Stimulated activated effector memory CD8-positive, alpha-beta T cell treated with anti-CD3 and anti-CD28 coated beads, Interleukin-12 subunit alpha, Interleukin-12 subunit beta, amount 100 ng/mL, for 72 hours (primary cell): Measurements from ENCODE around the gene RASL12.
A peak's percentile ranks its signal among the peaks of the same experiment; 100 is the strongest.
"Not testable (repeated sequence)": the region's sequence is repeated elsewhere in the genome, so short reads cannot be mapped to it uniquely, and the experiment has no call there.

Experiments
- ATAC-seq: fragments of 150-1000 bp; cut with Tn5 transposase; 2 replicates; pipeline ENCODE4 v1.10.0; 2021
- DNase-seq, 2 donors: peaks; one replicate each; pipeline ENCODE4 v3.0.0; 2021 to 2022; ENCODE audit warnings: low spot score in 2 of 2
- H3K27ac Mint-ChIP-seq: one replicate; pipeline ENCODE4 v1.8.0; 2022; ENCODE audit warnings: mild to moderate bottlenecking, mixed read lengths
- H3K36me3 Mint-ChIP-seq: one replicate; pipeline ENCODE4 v1.8.0; 2022; ENCODE audit warnings: mild to moderate bottlenecking, mixed read lengths
- H3K4me1 Mint-ChIP-seq: one replicate; pipeline ENCODE4 v1.8.0; 2022; ENCODE audit warnings: mixed read lengths
- H3K4me3 Mint-ChIP-seq: one replicate; pipeline ENCODE4 v1.8.0; 2022; ENCODE audit warnings: mild to moderate bottlenecking, mixed read lengths
- H3K9me3 Mint-ChIP-seq: one replicate; pipeline ENCODE4 v1.8.0; 2022; ENCODE audit warnings: mixed read lengths

RASL12 gene

DNA sequence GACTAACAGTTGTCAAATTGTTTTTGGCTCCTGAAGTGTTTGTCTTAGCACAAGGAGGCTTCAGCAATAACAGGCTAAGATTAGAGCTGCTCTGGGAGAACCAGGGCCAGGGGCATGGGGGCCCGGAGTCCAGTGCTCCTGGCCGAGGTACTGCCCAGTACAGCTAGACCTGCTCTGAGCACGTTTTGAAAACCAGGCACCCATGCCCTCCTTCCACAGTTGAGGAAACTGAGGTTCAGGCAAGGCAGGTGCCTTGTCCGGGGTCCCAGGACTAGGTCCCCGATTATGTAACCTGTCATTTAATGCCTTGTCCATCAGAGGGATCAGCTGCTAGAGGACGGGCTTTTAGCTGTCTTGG is 27.9 kb upstream of the RASL12 start:
- ATAC-seq = no peak
- H3K27ac Mint-ChIP-seq = no peak overlapping the region
- DNase-seq = no peak

DNA sequence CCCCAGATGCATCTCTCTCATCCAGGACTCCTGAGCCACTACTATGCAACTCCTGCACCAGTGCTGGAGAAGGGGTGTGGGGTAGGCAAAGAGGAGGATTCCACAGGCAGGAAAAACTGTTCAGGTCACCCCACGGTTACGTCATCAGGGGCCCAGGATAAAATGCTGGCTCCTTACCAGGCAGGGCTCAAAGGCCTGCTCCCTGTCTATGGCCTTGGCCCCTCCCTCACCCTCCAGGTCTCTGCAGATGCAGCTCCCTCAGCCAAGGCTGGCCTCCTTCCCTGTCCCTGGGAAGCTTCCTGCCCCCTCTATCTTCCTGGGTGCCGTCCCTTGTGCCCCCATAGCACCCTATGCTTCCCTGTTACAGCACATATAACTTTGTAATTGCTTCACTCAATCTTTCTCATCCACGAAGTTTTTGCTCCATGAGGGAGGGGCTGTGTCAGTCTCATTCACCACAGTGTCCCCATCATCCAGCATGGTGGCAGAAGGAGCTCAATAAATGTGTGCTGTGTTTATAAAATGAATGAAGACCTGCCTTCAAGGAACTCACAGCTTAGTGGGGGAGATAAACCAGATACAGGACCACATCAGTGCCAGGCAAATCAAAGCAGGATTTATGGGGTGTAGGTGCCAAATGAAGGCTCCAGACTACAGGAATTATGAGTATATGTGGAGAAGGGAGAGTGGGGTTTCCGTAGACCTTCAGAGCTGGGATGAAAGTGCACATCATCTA is 27.4 kb upstream of the RASL12 start:
- Mint-ChIP-seq H3K27ac (peak overlapping the region; percentile 67), H3K9me3 (no peaks in the 10 kb centered on the region), H3K36me3 (peaks cover 20% of the 10 kb centered on the region), H3K4me1 (no peaks in the 10 kb centered on the region), H3K4me3 (no peak overlapping the region)
- DNase-seq (no peak), ATAC-seq (no peak)

More for the DNA sequence above, 27.9 kb upstream of the RASL12 start:
- no peaks in the 10 kb centered on the region for H3K9me3 Mint-ChIP-seq
- H3K36me3 Mint-ChIP-seq = peaks cover 22% of the 10 kb centered on the region
- no peaks in the 10 kb centered on the region for H3K4me1 Mint-ChIP-seq
- no peak overlapping the region for H3K4me3 Mint-ChIP-seq

DNA sequence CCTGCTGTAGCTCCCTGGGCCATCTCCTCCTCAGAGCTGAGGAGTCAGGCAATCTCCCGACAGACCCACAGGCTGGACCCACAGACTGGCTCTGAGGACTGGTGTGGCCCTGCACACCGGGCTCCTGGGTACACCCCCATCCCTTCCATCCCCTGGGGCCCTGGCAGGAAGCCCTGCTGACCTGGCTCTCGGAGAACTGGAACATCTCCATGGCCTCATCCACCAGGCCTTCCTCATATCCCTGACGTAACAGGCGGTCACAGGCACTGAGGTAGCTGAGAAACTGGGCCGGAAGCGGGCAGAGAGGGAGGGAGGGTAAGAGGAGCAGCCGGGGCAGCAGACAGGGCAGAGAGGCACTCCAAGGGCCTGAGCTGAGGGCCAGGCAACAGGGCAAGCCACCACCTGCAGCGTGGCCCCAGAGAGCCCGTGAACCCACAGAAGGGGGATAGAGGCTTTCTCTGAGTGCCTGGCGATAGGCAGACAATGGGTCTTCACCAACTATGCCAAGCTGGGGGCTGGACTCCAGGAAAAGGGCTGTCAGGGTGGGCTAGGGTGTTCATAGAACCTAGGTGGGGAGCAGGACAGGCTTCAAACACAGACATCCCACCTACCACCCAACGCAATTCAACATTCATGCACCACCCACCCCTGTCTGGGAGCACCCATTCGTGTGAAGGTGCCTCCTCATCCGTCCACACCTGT is 26.7 kb upstream of the RASL12 start:
- Mint-ChIP-seq H3K9me3 (no peaks in the 10 kb centered on the region), H3K4me3 (no peak overlapping the region), H3K27ac (peak overlapping the region; percentile 67), H3K4me1 (no peaks in the 10 kb centered on the region), H3K36me3 (peaks cover 20% of the 10 kb centered on the region)
- ATAC-seq (no peak), DNase-seq (no peak)

DNA sequence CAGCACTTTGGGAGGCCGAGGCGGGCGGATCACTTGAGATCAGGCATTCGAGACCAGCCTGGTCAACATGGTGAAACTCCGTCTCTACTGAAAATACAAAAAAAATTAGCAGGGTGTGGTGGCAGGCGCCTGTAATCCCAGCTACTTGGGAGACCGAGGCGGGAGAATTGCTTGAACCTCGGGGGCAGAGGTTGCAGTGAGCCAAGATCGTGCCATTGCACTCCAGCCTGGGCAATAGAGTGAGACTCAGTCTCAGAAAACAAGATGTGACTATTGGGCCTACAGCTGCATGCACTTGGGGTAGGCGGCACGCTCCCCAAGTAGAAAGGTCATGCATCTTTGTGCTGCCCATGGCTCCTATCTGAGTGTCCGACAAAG is 26.0 kb upstream of the RASL12 start:
- not testable (repeated sequence) for DNase-seq, H3K9me3 Mint-ChIP-seq, H3K4me1 Mint-ChIP-seq, H3K27ac Mint-ChIP-seq, ATAC-seq, H3K4me3 Mint-ChIP-seq
- peaks cover 17% of the 10 kb centered on the region for H3K36me3 Mint-ChIP-seq

DNA sequence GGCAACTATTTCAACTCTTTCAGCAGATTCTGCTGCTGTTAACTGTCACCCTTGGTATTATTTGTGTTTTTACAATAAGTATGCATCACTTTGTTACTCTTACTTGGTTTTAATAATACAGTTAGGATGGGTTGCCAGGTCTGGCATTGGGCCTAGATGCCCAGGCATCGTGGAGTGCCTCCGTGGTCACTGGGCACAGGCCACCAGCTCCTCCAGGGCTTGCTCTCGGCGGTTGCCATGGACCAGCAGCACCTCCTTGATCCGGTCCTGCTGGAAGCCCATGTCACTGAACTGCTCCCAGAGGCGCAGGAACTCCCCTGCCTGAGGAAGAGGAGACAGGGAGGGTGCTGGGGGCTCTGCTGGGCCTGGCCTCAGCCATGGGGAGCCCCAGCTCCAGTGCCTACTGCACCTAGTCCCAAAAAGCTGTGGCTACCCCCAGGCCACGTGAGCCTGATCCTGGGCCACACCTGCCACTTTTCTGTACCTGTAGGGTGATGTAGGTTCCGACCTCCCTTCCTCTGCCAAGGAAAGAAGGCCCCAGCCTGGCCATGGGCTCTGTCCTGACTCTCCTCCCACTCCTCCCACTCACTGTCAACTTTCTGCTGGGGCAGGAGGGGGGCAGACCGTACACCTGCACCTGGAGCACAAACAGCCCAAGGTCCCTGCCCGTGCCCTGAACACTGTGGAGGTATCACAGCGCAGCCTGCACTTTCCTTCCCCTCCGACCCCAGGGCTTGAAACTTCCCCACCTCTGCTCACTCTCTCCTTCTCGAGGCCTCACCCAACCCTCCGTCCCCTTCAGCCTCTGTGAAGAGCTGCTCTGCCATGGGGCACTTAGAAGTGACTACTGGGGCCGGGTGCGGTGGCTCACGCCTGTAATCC is 25.4 kb upstream of the RASL12 start:
- H3K9me3 Mint-ChIP-seq = no peaks in the 10 kb centered on the region
- DNase-seq = no peak
- H3K4me3 Mint-ChIP-seq = no peak overlapping the region
- H3K36me3 Mint-ChIP-seq = peaks cover 11% of the 10 kb centered on the region
- no peaks in the 10 kb centered on the region for H3K4me1 Mint-ChIP-seq
- H3K27ac Mint-ChIP-seq = no peak overlapping the region
- ATAC-seq = no peak

DNA sequence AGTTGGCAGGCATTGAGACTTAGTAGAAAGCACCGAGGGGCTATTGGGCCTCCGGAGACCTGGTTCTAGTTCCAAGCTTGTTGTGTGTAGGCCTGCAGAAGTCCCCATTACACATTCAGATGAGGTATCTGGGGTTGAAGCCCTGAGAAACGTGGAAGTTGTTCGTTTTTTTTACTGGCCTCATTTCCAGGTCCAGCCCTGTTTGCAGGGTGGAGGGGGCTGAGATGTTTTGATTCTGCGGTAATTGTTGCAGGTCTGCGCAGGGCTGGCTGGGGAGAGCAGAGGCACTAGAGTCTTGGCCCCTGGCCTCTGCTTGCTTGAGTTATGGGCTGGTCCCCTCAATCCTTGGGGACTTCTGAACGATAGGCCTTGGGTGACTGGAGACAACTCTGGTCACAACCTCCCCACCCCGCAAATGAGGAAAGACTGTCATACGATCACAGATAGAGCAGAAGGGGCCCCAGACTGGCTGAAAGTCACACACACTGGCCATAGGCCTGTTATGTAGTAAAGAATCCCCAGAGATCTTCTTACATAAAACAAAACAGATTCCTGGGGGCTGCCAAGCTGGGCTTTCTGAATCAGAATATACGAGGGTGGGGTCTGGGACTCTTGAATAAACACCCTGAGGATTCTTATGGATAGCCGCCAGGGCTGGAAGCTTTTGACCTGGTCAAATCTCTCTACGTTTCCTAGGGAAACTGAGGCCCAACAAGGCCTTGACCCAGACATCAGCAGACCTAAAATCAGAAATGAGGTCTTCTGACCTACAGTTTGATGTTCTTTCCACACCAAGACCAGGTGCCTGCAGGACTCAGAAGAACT is 24.4 kb upstream of the RASL12 start:
- peaks cover under 1% of the 10 kb centered on the region for H3K4me1 Mint-ChIP-seq
- ATAC-seq = no peak
- no peaks in the 10 kb centered on the region for H3K9me3 Mint-ChIP-seq
- no peak overlapping the region for H3K27ac Mint-ChIP-seq
- no peak overlapping the region for H3K4me3 Mint-ChIP-seq
- no peak for DNase-seq
- peaks cover under 1% of the 10 kb centered on the region for H3K36me3 Mint-ChIP-seq

DNA sequence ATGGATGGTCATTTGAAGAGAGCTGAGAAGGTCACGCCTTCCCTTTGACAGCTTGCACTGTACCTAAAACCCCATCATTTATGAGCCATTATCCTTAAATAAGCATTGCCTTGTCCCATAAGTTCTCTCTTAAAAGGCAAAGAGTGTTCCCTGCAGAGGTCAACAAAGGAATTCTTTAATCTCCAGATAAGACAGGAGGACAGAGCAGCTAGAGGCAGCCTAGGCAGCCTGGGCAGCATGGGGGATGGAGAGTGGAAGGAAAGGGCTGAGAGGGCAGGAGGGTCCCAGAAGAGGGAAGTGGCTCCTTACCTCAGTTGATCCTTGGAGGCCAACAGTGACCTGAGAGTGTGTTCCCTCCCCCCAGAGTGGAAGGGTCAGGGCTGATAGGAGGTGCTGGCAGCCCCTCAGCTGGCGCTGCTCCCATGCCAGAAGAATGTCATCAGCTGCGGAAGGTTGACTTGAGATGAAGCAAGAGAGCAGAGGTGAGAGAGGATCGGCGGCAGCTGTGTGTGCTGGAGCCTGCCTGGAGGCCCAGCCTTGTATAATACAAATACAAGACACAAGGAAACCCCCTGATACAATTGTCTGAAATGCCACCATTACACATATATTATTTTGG is 21.5 kb upstream of the RASL12 start:
- peak overlapping the region; percentile 60 for H3K27ac Mint-ChIP-seq
- peaks cover 6% of the 10 kb centered on the region for H3K4me1 Mint-ChIP-seq
- no peaks in the 10 kb centered on the region for H3K9me3 Mint-ChIP-seq
- no peak overlapping the region for H3K4me3 Mint-ChIP-seq
- DNase-seq (no peak), ATAC-seq (no peak)
- H3K36me3 Mint-ChIP-seq = no peaks in the 10 kb centered on the region

DNA sequence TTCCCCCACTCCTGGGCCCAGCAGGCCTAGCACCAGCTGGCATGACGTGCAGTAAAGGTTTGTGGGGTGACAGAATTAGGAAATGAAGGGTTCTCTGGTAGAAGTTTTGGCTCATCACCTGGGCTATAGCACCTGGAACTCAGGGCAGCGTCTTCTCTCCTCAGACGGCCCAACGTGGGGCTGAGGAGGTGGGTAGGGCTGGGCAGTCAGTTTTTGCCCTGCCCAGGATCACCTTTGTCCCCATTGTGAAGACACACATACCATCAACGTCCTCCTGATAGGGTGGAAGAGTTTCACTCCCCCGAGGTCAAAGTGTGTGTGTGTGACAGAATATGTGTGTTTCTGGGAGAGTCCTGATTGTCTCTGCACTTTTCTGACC is 20.8 kb upstream of the RASL12 start:
- Mint-ChIP-seq H3K4me3 (no peak overlapping the region), H3K36me3 (no peaks in the 10 kb centered on the region), H3K9me3 (no peaks in the 10 kb centered on the region), H3K4me1 (peaks cover 6% of the 10 kb centered on the region), H3K27ac (peak overlapping the region; percentile 60)
- ATAC-seq (no peak), DNase-seq (no peak)

DNA sequence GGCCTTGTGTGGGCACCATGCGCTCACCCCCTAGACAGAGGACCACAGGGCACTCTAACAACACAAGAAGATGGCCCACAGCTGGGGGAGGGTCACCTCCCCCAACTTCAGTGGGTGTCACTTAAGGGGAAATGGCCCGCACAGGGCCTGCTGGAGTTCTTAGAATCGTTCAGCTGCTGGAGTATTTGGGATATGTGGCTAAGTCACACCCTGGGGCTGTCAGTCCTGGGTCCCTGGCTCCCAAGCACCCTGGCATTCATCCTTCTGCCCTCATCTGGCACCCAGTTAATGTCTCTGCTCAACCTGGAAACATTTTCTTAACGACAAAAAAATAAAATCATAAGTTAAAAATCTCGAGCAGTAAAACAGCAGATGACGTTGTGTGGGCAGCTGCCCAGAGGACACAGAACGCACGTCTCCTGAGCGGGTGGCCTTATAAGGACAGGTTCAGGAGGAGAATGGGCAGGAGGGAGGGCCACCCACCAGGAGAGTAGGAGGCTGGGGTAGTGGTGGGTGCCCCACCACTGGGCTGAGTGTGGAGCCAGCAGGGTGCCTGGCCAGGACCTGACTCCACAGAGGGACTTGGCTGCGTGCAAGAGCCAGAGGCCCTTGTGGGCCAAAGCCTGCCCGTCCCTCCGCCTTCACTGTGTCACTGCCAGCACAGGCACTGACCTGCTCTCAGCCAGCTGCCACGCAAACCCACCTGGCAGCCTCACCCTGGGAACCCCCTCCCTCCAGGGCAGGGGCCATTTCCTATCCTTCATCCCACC is 20.3 kb upstream of the RASL12 start:
- ATAC-seq = no peak
- Mint-ChIP-seq H3K27ac (peak overlapping the region; percentile 72), H3K4me1 (peaks cover 6% of the 10 kb centered on the region), H3K36me3 (no peaks in the 10 kb centered on the region), H3K9me3 (no peaks in the 10 kb centered on the region), H3K4me3 (no peak overlapping the region)
- DNase-seq = no peak

DNA sequence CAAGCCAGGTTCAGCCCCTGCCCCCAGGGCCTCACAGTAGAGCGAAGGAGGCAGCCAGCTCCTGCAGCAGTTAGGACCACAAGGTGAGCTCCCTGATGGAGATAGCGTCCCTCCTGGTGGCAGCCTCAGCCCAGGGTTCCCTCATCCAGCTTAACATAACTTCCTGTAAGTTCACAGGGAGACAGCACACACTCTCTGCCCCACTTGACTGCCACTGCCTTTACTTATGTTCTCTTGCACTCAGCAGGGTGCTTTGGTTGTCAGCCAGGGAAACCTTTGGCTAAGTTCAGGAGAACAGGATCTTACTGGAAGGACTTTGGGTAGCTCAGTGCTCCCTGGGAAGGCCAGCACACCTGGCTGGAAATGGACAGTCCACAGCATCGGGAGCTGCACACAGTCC is 19.6 kb upstream of the RASL12 start:
- DNase-seq (no peak), ATAC-seq (no peak)
- no peak overlapping the region for H3K4me3 Mint-ChIP-seq
- peaks cover 12% of the 10 kb centered on the region for H3K4me1 Mint-ChIP-seq
- no peaks in the 10 kb centered on the region for H3K9me3 Mint-ChIP-seq
- no peaks in the 10 kb centered on the region for H3K36me3 Mint-ChIP-seq
- peak overlapping the region; percentile 72 for H3K27ac Mint-ChIP-seq

DNA sequence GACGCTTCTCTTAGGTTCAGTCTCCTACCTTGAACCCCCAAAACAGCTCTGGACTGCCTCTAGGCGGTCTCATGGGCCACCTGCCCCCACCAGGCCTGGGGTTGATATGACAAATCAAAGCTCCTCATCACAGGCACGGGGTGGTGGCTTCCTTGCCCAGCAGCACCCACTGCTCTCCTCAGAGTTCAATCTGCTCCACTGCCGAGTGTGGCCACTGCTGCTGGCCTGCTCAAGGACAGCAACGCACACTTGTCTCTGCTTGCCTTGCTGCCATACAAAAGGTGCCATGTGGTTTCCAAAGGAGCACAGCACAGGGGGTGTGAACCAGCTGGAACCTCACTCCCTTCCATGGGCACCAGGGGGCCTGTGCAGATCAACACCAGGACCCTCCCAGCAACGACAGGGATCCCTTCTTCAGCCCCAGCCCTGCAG is 18.9 kb upstream of the RASL12 start:
- Mint-ChIP-seq H3K27ac (no peak overlapping the region), H3K9me3 (no peaks in the 10 kb centered on the region), H3K4me1 (peaks cover 16% of the 10 kb centered on the region), H3K36me3 (no peaks in the 10 kb centered on the region), H3K4me3 (no peak overlapping the region)
- ATAC-seq (peak; percentile 3), DNase-seq (no peak)

DNA sequence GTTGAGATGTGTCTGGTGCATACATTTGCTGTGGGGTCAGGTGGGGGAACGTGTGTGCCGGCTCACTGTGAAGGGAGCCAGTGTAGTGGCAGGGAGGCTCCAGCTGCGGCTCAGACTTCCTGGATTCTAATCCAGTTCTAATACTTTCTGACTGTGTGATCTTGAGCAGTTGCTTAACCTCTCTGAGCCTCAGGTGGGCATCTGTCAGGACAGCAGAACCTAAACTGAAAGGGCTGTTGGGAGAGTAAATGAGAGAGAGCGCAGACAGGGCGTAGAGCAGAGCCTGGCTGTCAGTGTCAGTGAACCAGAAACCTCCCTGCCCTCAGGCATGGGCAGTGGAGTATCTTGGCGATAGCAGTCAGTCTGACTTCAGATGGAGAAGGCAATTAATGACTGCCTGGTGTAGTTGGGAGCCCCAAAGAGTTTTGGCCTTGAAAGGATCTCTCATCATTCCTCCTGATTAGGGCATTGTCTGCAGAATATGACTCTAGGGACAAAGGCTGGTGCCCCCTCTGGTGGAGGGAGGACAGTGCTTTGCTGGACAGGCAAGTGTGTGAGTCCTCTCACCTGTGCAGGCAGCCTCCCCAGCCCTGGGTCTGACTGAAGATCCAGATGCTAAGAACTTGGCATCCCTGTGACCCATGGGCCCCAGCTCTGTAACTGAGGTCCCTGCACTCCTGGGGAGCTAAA is 18.3 kb upstream of the RASL12 start:
- H3K27ac Mint-ChIP-seq = no peak overlapping the region
- H3K9me3 Mint-ChIP-seq = no peaks in the 10 kb centered on the region
- DNase-seq = no peak
- H3K36me3 Mint-ChIP-seq = no peaks in the 10 kb centered on the region
- H3K4me1 Mint-ChIP-seq = peaks cover 16% of the 10 kb centered on the region
- no peak overlapping the region for H3K4me3 Mint-ChIP-seq
- peak; percentile 25 for ATAC-seq

DNA sequence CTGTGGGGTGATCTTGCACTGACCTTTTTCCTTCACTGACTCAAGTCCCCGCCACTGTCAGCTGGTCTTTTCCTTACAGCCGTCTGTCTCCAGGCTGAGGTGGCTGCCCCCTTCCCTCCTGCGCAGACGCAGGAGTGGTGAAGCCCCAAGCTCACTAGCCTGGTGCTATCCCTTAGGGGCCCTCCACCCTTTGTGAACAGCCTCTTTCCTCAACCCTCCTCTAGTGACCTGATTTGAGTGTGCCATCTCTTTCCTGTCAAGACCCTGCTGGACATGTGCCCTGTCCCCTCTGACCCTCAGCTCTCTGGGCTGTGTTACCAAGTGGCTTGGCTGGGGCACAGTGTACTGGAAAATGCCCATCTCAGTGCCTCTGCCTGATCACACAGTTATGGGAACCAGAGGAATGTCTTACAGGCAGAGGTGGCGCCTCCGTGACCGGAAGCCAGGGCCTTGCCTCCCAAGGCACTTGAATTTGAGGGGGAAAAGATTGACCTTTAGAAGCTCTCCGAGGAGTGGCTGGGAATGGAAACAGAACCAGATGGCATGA is 17.5 kb upstream of the RASL12 start:
- Mint-ChIP-seq H3K4me1 (peaks cover 16% of the 10 kb centered on the region), H3K27ac (peak overlapping the region; percentile 21), H3K36me3 (no peaks in the 10 kb centered on the region), H3K9me3 (no peaks in the 10 kb centered on the region), H3K4me3 (no peak overlapping the region)
- no peak for ATAC-seq
- DNase-seq = no peak
